Adipose tissue (tissue), 3 donors: ENCODE measurements around the gene TRDMT1. TPM values are rescaled to one million over a fixed set of nuclear protein-coding genes. Genes with fewer than 3 reads are reported as not detected.

ENCODE experiments used
- H3K27ac ChIP-seq: one replicate; pipeline ENCODE4 v1.5.1; 2013; ENCODE audit warnings: low read depth, low read length
- WGBS, 3 donors: extraction: QIAGEN DNeasy Blood & Tissue Kit; methylation state at CpG; one replicate each; pipeline ENCODE4 v1.1.7; 2013; 5-methylcytosine and 5-hydroxymethylcytosine counted together
- polyA plus RNA-seq, 3 donors: library from polyadenylated mRNA; stranded (reverse); fragments of 200-250 nt; gene quantifications; one replicate each; pipeline ENCODE4 v1.2.3, GENCODE V29; 2013
- donor health status: healthy with polysubstance abuse.
- donor health status: Bipolar disorder and iron deficiency.
- donor health status: healthy.

TRDMT1 gene
- polyA plus RNA-seq, 3 donors: 1.3 to 2.7 (median 1.6) TPM

- no peak overlapping the region for H3K27ac ChIP-seq
- 76 to 84% (median 81%) methylated on average over 1 of the region's 1 CpG for WGBS, 3 donors
Observed at GRCh38 chr10:17151716-17152115, 49.8 kb downstream of the TRDMT1 start.

- no peak overlapping the region for H3K27ac ChIP-seq
- 79 to 86% (median 80%) methylated on average over 5 of the region's 5 CpGs for WGBS, 3 donors
Observed at GRCh38 chr10:17147884-17148489, 53.5 kb downstream of the TRDMT1 start.

- WGBS, 3 donors: 91 to 94% (median 92%) methylated on average over 3 of the region's 3 CpGs
- no peak overlapping the region for H3K27ac ChIP-seq
Observed at GRCh38 chr10:17146892-17147291, 54.6 kb downstream of the TRDMT1 start.

- H3K27ac ChIP-seq: no peak overlapping the region
- 91 to 100% (median 96%) methylated on average over 1 of the region's 1 CpG for WGBS, 3 donors
Observed at GRCh38 chr10:17145239-17145638, 56.2 kb downstream of the TRDMT1 start.

- 87 to 94% (median 91%) methylated on average over 5 of the region's 5 CpGs for WGBS, 3 donors
- no peak overlapping the region for H3K27ac ChIP-seq
Observed at GRCh38 chr10:17144757-17145156, 56.7 kb downstream of the TRDMT1 start.

GRCh38 chr10:17144032-17144431, 57.4 kb downstream of the TRDMT1 start:
- 85 to 96% (median 94%) methylated on average over 2 of the region's 2 CpGs for WGBS, 3 donors
- no peak overlapping the region for H3K27ac ChIP-seq

GRCh38 chr10:17143055-17143690, 58.3 kb downstream of the TRDMT1 start:
- WGBS, 3 donors: 86 to 90% (median 86%) methylated on average over 3 of the region's 3 CpGs
- no peak overlapping the region for H3K27ac ChIP-seq

GRCh38 chr10:17141504-17142229, 59.8 kb downstream of the TRDMT1 start:
- 77 to 91% (median 81%) methylated on average over 1 of the region's 1 CpG for WGBS, 3 donors
- no peak overlapping the region for H3K27ac ChIP-seq

- H3K27ac ChIP-seq: no peak overlapping the region
Observed at GRCh38 chr10:17140386-17140761, 61.1 kb downstream of the TRDMT1 start.

GRCh38 chr10:17138460-17139042, 62.9 kb downstream of the TRDMT1 start:
- H3K27ac ChIP-seq: no peak overlapping the region
- WGBS, 3 donors: 44 to 69% (median 60%) methylated on average over 5 of the region's 5 CpGs

- H3K27ac ChIP-seq: no peak overlapping the region
Observed at GRCh38 chr10:17134737-17135260, 66.7 kb downstream of the TRDMT1 start.

- H3K27ac ChIP-seq: no peak overlapping the region
- WGBS, 3 donors: 93 to 100% (median 95%) methylated on average over 2 of the region's 2 CpGs
Observed at GRCh38 chr10:17134282-17134681, 67.2 kb downstream of the TRDMT1 start.

GRCh38 chr10:17129741-17130140, 71.7 kb downstream of the TRDMT1 start, which contains the start of gene CUBN:
Gene CUBN, minus strand, starts transcription at chr10:17129811. Its CDS starts 46 bp downstream, at chr10:17129765.
- H3K27ac ChIP-seq: no peak within 1 kb of the TSS
- 92 to 97% (median 94%) methylated on average over 1 of the region's 1 CpG for WGBS, 3 donors

- 84 to 90% (median 86%) methylated on average over 3 of the region's 3 CpGs for WGBS, 3 donors
- H3K27ac ChIP-seq: no peak overlapping the region
Observed at GRCh38 chr10:17128261-17128660, 73.2 kb downstream of the TRDMT1 start.

GRCh38 chr10:17126327-17126726, 75.1 kb downstream of the TRDMT1 start:
- 86 to 97% (median 91%) methylated on average over 5 of the region's 5 CpGs for WGBS, 3 donors

GRCh38 chr10:17125206-17125893, 76.1 kb downstream of the TRDMT1 start:
- WGBS, 3 donors: 71 to 94% (median 85%) methylated on average over 5 of the region's 5 CpGs

More at GRCh38 chr10:17126327-17126726, 75.1 kb downstream of the TRDMT1 start:
- H3K27ac ChIP-seq: no peak overlapping the region

GRCh38 chr10:17123961-17124360, 77.5 kb downstream of the TRDMT1 start:
- H3K27ac ChIP-seq: no peak overlapping the region
- 45 to 94% (median 92%) methylated on average over 3 of the region's 3 CpGs for WGBS, 3 donors

More at GRCh38 chr10:17125206-17125893, 76.1 kb downstream of the TRDMT1 start:
- H3K27ac ChIP-seq: no peak overlapping the region
